HG02885 (cell line): Measurements from ENCODE around the gene SLC26A8.
"Not testable (repeated sequence)": the region's sequence is repeated elsewhere in the genome, so short reads cannot be mapped to it uniquely, and the experiment has no call there.

Experiments
- ATAC-seq: cut with Tn5 transposase; IDR thresholded peaks from one replicate; pipeline ENCODE4 v1.9.1; 2021; ENCODE audit warnings: mild to moderate bottlenecking; ENCODE audit not compliant: unreplicated experiment, poor library complexity

SLC26A8 gene

DNA sequence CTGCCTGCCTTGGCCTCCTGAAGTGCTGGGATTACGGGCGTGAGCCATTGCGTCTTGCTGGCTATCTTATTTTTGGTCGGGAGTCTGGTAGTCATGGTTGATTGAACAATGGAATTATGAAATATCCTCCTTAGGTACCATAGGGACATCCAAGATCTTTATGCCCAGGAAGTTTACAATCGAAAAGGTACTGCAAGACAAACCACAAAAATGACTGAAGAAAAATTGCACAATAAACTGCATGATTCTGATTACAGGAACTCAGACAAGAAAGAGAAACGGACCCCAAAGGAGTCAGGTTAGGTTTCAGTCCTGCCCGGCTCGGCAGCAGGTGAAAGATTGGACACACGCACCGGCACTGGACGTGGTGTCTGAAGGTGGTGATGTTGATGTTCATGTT is 5.3 kb downstream of the SLC26A8 start:
- ATAC-seq, result no peak

DNA sequence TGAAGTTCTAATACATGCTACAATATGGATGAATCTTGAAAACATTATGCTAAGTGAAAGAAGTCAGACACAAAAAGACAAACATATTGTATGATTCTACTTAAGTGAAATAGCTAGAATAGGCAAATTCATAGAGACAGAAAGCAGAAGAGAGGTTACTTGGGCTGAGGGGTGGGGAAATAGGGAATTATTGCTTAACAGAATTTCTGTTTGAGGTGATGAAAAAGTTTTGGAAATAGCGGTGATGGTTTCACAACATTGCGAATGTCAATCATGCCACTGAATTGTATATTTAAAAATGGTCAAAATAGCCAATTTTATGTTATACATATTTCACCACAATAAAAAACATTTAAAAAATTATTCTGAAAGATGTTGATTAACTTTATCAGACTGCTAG is 6.1 kb downstream of the SLC26A8 start:
- no peak for ATAC-seq

DNA sequence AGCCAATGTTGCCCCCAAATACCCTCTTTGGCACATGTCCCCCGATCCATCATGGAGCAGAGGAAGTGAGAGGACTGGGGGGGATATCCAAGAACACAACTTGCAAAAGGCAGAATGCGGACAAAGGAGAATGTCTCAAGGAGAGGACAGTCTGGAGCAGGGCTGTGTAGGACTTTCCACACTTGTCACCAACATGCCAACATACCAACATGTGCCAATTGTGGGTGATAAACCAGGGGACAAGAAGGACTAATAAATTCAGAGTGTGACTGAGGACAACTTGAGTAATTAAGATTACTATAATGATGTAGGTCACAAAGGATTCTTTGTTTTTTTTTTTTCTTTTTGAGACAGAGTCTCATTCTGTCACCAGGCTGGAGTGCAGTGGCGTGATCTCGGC is 8.8 kb downstream of the SLC26A8 start:
- ATAC-seq, result no peak

DNA sequence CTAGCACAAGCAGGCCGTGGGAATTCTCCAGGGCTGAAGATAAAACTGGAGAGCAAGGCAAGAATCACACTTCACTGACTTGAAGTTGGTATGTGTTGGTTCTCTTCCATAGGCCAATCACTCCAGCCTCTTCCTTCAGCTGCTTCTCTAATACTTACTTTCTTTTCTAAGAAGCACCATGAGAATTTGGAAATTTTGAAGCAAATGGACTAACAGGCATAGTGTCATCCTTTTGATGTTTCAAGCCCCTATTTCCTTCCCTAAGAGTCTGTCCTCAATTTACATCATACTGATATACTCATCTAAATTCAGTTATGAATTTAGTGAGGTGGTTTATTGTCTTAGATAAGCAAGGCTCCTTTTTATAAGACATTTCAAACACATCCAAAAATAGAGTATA is 24.0 kb downstream of the SLC26A8 start:
- no peak for ATAC-seq

DNA sequence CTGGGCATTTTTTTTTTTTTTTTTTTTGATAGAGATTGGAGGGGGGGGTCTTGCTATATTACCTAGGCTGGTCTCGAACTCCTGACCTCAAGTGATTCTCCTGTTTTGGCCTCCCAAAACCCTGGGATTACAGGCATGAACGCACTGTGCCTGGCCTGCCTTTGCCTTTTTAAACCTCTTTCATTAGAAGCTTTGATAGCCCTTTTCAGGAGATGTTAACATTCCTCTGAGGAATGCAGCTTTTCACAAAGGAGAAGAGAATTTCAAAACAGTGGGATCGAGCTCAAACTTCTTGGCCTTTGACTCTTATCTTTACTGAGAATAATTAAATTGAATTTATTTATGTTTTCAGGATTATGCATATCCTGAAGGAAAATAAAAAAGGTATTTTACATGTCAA is 31.3 kb downstream of the SLC26A8 start:
- no peak for ATAC-seq

DNA sequence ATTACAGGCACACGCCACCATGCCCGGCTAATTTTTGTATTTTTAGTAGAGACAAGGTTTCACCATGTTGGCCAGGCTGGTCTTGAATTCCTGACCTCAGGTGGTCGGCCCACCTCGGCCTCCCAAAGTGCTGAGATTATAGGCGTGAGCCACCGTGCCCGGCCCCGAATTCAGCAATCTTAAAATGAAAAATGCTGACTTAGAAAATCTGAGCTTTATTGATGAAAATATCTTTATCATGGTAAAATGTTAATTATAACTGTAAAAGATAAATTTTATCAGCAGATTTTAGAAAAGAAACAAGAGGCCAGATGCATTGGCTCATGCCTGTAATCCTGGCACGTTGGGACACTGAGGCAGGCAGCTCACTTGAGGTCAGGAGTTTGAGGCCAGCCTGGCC is 36.4 kb downstream of the SLC26A8 start:
- ATAC-seq, result not testable (repeated sequence)

DNA sequence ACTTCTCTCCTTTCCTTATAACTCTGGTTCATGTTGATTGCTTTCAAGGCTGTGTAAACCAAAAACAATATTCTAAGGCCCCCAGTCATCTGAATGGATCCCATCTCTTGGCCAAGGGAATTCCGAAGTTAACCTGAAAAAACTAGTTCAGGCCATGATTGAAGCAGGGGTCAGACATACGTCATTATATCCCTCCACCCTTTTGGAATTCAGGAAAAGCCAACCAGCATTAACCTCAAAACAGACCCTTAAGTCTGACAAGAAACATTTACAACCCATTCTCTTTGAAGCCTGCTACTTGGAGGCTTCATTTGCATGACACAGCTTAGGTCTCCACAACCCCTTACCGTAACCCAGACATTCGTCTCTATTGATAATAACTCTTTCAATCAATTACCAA is 39.7 kb downstream of the SLC26A8 start:
- no peak for ATAC-seq

DNA sequence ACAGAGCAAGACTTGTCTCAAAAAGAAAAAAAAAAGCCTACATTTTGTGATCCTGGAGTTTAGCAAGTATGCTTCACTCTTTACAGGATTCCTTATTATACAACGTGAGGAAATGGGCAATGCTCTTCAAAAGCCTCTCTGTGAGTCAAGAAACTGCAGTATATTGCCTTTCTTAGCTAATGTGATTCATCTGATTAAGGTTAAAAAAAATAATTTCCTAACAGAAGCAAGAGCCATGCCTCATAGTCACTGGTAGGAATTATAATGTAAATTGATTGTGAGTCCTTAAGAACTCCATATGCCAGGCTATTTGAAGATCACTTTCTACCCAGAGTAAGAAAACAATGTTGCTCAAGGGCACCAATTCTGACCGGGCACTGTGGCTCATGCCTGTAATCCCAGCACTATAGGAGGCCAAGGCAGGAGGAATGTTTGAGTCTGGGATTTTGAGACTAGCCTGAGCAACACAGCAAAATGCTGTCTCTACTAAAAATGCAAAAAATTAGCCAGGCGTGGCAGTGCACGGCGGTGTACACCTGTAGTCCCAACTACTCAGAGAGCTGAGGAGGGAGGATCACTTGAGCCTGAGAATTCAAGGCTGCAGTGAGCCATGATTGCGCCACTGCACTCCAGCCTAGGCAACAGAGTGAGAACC is 43.3 kb downstream of the SLC26A8 start:
- ATAC-seq, result no peak

DNA sequence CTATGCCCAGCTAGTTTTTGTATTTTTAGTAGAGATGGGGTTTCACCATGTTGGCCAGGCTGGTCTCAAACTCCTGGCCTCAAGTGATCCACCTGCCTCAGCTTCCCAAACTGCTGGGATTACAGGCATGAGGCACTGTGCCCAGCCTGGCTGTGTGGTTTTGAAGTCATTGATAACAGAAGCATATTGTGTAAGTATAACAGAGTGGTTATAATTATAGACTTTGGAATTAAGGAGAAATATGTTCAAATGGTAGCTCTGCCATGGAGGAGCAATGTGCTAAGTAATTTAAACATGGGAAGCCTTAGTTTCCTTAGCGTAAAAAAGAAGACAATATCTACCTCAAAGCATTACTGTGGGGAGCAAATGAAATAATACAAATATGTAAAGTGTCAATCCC is 44.3 kb downstream of the SLC26A8 start:
- not testable (repeated sequence) for ATAC-seq

DNA sequence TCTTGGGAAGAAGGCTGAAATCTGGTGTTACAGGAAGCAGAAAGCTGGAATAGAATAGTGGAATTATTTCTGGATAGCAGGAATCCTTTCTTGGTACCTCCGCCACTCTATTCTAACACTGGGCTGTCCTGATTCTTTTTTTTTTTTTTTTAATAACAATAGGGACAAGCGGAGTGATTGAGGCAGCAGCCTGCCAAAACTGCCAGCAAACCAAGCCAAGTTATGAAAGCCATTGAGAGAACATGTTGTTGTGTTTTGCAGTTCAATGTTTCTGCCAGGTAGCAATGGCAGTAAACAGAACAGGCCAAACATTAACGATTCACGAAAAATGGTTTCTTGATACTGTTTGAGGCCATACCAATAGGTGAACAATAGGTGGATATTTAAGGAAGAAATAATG is 47.1 kb downstream of the SLC26A8 start:
- no peak for ATAC-seq

DNA sequence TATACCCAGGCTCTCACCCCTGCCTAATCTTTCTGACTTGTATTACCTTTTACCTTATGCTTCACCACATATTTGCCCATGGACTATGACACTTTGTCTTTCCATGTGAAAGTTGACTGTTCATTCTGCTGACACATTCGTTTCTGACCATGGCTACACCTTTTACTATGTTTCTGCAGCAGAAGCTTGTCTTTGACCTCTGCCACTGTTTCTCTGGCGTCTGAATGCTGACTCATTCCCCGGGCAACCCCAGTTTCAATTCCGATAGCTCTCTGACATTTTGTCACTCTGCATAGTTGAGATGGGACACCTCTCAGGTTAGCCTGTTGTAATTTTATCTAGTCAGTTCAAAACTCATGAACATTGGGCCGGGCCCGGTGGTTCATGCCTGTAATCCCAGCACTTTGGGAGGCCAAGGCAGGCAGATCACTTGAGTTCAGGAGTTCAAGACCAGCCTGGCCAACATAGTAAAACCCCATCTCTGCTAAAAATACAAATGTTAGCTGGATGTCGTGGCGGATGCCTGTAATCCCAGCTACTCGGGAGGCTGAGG is 50.7 kb downstream of the SLC26A8 start:
- ATAC-seq, result peak; percentile 86

DNA sequence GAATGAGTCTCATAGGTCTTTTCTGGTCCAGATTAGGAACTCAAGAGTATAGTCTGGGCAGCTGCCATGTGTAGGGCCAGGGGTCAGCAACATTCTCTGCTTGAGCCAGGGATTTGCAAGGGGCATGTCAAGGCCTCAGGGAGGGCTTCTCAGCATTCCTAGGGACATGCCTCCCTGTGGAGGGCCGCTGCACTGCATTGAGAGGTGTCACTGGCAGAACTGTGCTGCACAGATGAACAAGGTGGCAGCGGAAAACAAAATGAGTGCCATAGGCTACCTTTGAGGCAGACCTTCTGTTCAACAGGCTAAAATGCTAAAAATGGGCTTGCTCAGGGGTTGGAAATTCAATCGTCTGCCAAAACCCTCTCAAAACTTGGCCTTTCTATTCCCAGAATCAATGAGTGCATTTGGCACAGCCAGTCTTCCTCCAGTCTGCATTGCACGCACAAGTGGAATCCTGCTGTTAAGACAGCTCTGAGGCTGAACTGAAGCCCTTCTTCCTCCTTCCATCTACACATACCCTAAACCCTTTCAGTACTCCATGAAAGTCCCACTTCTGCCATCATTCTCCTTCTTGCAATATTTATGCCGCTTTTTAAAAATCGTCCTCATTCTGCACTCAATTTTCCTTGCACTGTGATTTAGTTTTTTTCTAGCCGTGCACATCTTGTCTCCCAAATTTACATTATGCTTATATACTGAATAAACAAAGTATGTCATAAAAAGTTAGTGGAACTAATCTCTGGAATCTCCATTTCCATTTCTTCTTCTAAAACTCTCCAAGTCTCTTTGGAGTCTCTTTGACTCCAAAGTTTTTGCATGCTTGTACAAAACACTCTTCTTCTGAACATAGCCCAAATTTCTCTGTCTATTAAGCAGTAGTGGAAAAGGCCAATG is 51.7 kb downstream of the SLC26A8 start:
- no peak for ATAC-seq

DNA sequence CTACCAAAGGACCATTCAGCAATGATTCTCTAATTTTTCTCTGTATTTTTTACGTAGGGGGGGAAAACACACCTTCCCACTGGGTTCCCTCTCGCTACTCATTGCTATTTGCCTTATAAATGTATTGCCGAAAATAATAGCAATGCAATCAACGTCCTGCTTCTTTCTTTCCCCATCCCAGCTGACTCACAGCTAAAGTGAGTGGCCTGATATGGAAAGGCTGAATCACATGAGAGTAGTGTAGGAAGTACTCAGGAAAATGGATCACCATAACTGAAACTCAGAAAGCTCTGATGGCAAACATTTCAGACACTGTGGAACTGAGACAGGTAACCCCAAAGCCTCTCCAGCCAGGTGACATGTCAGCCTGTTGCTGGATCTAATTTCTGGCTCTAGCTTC is 54.3 kb downstream of the SLC26A8 start:
- ATAC-seq, result no peak

DNA sequence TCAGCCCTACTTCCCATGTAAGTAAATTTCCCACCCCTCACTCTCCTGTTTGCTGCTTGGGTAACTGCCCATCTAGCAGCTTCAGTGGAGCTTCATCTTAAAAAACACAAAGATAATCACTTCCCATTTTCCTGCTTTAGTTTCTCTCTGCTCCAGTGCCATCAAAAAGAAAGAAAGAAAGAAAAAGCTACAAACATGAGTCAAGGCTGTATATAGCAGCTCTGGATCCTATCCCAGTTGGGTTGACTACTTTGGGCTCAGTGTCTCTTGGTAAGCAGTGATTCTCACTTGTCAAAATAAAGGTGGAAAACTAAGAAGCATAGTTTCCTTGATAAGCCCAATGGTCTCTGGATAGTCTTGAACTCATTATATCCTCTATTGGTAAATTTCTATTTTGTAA is 54.8 kb downstream of the SLC26A8 start:
- ATAC-seq, result no peak

DNA sequence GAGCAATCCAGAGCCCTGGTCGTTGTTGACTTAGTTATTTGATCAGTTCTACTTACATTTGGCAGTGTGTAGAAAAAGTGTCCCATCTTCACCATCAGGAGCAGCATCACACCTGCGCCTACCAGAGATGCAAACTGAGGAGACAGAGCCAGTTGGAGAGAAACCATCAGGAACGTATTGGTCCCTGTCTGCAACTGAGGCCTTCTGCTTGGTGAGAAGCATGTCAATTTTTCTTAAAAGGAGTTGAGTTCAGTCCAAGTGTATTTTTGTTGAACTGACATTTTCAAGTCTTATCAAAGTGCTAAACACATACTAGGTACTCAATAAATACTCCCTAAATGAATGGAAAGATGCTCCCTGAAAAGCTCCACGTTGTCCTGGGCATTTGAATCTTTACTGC is 55.6 kb downstream of the SLC26A8 start:
- no peak for ATAC-seq

DNA sequence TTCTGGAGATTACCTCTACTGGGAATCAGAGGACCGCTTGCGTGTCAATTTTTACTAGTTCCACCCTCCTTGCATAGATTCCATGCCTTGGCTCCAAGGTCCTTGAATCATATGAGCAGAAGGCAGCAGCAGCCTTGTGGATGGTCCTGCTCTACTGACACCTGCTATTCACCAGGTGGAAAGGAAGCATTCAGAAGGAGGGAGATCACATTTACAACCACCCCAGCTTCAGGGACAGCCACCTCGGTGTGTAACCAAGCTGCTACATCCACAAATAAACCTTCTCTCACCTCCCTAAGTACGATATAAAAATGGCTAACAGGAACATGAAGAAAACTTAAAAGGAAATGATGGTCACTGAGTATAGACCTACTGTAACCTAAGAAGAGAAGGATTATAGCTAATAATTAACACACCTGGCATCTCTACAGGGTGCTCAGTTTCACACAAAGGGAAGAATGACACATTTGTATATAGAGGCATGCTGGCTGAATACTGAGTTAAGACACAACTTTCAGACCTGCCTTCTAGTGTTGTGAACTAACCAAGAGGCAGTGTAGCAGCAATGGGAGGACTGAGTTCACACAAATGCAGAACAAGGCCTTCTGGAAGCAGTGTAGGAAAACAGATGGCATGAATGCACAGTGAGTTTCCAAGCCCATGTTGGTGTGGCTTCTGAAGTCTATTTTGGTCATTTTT is 57.2 kb downstream of the SLC26A8 start:
- ATAC-seq, result no peak

DNA sequence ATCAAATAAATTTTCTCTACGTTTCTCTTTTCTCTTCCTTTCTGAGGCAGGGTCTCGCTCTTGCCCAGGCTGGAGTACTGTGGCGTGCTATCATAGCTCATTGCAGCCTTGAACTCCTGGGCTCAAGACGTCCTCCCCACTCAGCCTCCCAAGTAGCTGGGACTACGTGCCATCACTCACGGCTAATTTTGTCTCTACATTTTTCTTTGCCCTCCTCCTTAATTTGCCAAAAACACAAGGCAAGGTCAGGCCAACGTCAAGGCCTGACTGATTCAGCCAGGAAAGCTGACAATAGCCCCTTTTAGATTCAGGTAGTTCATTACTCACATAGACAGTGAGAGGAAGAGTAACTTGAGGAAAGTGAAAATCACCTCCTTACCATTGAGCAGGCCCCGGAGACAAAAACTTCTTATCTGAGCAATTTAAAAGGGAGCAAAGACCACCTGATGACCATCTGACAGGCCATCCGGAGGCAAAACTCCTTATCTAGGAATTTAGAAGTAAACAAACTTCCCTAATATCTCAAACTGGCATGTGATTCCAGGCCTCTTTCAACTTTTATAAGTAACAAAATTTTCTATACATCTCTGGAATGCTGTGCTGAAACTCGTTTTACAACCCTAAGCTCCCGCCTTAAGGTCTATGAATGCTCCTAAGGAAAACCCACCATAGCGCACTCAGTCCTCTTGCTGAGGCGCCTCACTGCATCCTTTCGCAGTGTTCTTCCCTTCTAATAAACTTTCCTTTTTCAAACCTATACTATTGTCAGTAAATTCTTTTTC is 61.5 kb downstream of the SLC26A8 start:
- no peak for ATAC-seq

DNA sequence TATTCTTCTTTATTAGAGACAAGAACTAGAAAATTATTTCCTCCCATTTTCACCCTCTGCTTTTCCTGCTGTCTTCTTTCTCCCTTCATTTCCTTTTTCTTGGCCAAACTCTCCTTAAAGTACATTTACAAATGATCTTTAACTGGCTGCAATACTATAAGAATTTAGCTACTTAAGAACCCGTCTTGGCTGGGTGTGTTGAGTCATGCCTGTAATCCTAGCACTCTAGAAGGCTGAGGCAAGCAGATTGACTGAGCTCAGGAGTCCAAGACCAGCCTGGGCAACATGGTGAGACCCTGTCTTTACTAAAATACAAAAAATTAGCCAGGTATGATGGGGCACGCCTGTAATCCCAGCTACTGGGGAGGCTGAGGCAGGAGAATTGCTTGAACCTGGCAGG is 64.3 kb downstream of the SLC26A8 start:
- no peak for ATAC-seq

DNA sequence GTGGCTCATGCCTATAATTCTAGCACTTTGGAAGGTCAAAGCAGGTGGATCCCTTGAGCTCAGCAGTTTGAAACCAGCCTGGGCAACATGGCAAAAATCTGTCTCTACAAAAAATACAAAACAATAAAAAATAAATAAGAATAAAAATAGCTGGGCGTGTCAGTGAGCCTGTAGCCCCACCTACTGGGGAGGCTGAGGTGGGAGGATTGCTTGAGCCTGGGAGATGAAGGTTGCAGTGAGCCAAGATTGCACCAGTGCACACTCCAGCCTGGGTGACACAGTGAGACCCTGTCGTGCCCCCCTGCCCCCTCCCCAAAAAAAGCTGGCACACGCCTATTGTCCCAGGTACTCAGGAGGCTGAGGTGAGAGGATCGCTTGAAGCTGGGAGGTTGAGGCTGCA is 68.5 kb downstream of the SLC26A8 start:
- no peak for ATAC-seq

DNA sequence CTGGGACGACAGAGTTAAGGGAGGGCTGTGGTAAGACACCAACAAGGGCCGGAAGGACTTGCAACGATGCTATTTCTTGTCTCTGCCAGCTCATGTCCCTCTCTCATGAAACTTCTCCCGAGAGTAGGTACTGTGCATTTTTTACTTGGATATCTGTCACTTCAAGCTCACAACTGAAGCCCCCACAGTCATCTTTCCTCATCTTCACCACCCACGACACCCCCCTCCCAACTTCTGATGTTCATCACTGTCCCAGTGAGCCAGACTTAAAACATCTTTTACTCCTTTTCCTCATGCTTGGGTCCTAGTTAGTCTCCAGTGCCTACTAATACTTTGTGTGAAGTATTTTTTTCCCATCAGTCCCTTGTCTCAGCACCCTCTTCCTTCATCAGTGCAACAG is 68.9 kb downstream of the SLC26A8 start:
- ATAC-seq, result no peak
